CD4-positive, alpha-beta T cell (primary cell): ENCODE results near the gene TNFRSF13B. TPM values are rescaled to one million over a fixed set of nuclear protein-coding genes. Genes with fewer than 3 reads are reported as not detected.
"Not testable (repeated sequence)": the region's sequence is repeated elsewhere in the genome, so short reads cannot be mapped to it uniquely, and the experiment has no call there.

Experiments used
- ATAC-seq: fragments of 200-7000 bp; cut with Tn5 transposase; one replicate; pipeline ENCODE4 v1.10.0; 2022; ENCODE audit warnings: mild to moderate bottlenecking; ENCODE audit not compliant: poor library complexity
- CTCF ChIA-PET: fragments of 350-600 bp; sonication (Branson Sonifier 250); formaldehyde crosslinking; loops from one replicate; lab custom pipeline; 2021; ENCODE audit warnings: antibody characterized with exemption, inconsistent platforms; lab: Charles Lee
- POLR2A ChIA-PET: fragments of 350-600 bp; sonication (Branson Sonifier 250); formaldehyde crosslinking; loops from one replicate; lab custom pipeline; 2021; ENCODE audit warnings: antibody characterized with exemption, inconsistent platforms; lab: Charles Lee
- DNase-seq, 14 experiments: peaks; one replicate each; pipeline ENCODE4 v3.0.0-alpha.2; 2013 to 2020; ENCODE audit warnings: mixed read lengths in 2 of 14
- H3K27ac ChIP-seq, 2 donors: one replicate each; pipeline versions ENCODE4 v1.5.1 to v1.7.0; 2013; ENCODE audit warnings: low read length in 2 of 2, low read depth in 1 of 2, mild to moderate bottlenecking in 1 of 2
- H3K27me3 ChIP-seq, 2 experiments: 1 replicate in 1 of 2; 2 replicates in 1 of 2; pipeline versions ENCODE4 v1.6.1 to v1.7.0; 2013; ENCODE audit warnings: low read length in 2 of 2, control low read depth in 1 of 2, mild to moderate bottlenecking in 1 of 2, moderate library complexity in 1 of 2; ENCODE audit not compliant: insufficient read depth in 2 of 2, control insufficient read depth in 1 of 2
- H3K36me3 ChIP-seq: one replicate; pipeline ENCODE4 v1.6.1; 2013; ENCODE audit warnings: low read length, control low read depth; ENCODE audit not compliant: insufficient read depth
- H3K4me1 ChIP-seq: one replicate; pipeline ENCODE4 v1.6.1; 2013; ENCODE audit warnings: low read length, control low read depth; ENCODE audit not compliant: insufficient read depth
- H3K4me3 ChIP-seq: one replicate; pipeline ENCODE4 v1.5.1; 2013; ENCODE audit warnings: mild to moderate bottlenecking, low read length, moderate library complexity
- H3K9me3 ChIP-seq, 2 experiments: 1 replicate in 1 of 2; 2 replicates in 1 of 2; pipeline versions ENCODE4 v1.6.1 to v1.7.0; 2013; ENCODE audit warnings: low read length in 2 of 2, mild to moderate bottlenecking in 2 of 2, control low read depth in 1 of 2, moderate library complexity in 1 of 2; ENCODE audit not compliant: control insufficient read depth in 1 of 2, insufficient read depth in 1 of 2
- H3K27ac Mint-ChIP-seq: one replicate; pipeline ENCODE4 v1.8.0; 2020; ENCODE audit warnings: mixed read lengths
- H3K27me3 Mint-ChIP-seq: one replicate; pipeline ENCODE4 v1.8.0; 2021; ENCODE audit warnings: mixed read lengths
- H3K36me3 Mint-ChIP-seq: one replicate; pipeline ENCODE4 v1.8.0; 2021; ENCODE audit warnings: low read depth, mixed read lengths
- H3K4me1 Mint-ChIP-seq: one replicate; pipeline ENCODE4 v1.8.0; 2021; ENCODE audit warnings: low read depth, mixed read lengths
- H3K4me3 Mint-ChIP-seq: one replicate; pipeline ENCODE4 v1.8.0; 2020; ENCODE audit warnings: mild to moderate bottlenecking, mixed read lengths
- H3K9me3 Mint-ChIP-seq: one replicate; pipeline ENCODE4 v1.8.0; 2020; ENCODE audit warnings: mixed read lengths
- intact Hi-C, 2 experiments: fragments of 100-400 bp; cut with DNase I in 1 of 2; cut with micrococcal nuclease in 1 of 2; formaldehyde crosslinking; loops; one replicate each; pipeline versions ENCODE4 v1.15.1 to v1.9.0; 2023 to 2025; cut with DNase I, micrococcal nuclease
- total RNA-seq, 174 experiments: library from RNA in 2 of 174; stranded (reverse) in 2 of 174; gene quantifications; one replicate each; pipeline ENCODE4 v1.2.3 and lab custom pipeline; 2021 to 2026
- TF ChIP-seq, protein P1 (sequence below): fragments of 200-600 bp; IDR thresholded peaks from one replicate; pipeline ENCODE4 v1.8.0; 2022; ENCODE audit warnings: antibody characterized with exemption, mild to moderate bottlenecking

TNFRSF13B gene
- total RNA-seq, 2 experiments from 2014 or later: not detected

DNA sequence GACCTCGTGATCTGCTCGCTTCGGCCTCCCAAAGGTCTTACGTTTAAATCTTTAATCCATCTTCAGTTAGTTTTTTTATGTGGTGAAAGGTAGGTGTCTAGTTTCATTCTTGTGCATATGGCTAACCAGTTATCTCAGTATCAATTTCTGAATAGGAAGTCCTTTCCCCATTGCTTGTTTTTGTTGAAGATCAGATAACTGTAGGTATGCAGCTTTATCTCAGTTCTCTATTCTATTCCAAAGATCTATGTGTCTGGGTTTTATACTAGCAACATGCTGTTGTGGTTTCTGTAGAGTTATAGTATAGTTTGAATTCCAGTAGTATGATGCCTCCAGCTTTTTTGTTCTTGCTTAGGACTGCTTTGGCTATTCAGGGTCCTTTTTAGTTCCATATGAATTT lies 65.2 kb downstream of the TNFRSF13B start:
- Histone ChIP-seq H3K36me3 (no peaks in the 10 kb centered on the region), H3K4me3 (no peak overlapping the region), H3K27ac (no peak overlapping the region), H3K27me3 (no peaks in the 10 kb centered on the region), H3K4me1 (peaks cover 25% of the 10 kb centered on the region), H3K9me3 (no peaks in the 10 kb centered on the region)
- no peak for ATAC-seq
- ChIA-PET CTCF (no interaction called here), POLR2A (no interaction called here)
- H3K27me3 Mint-ChIP-seq: peaks cover 7% of the 10 kb centered on the region
- no peaks in the 10 kb centered on the region for H3K9me3 Mint-ChIP-seq
- TF ChIP-seq, protein P1, sequence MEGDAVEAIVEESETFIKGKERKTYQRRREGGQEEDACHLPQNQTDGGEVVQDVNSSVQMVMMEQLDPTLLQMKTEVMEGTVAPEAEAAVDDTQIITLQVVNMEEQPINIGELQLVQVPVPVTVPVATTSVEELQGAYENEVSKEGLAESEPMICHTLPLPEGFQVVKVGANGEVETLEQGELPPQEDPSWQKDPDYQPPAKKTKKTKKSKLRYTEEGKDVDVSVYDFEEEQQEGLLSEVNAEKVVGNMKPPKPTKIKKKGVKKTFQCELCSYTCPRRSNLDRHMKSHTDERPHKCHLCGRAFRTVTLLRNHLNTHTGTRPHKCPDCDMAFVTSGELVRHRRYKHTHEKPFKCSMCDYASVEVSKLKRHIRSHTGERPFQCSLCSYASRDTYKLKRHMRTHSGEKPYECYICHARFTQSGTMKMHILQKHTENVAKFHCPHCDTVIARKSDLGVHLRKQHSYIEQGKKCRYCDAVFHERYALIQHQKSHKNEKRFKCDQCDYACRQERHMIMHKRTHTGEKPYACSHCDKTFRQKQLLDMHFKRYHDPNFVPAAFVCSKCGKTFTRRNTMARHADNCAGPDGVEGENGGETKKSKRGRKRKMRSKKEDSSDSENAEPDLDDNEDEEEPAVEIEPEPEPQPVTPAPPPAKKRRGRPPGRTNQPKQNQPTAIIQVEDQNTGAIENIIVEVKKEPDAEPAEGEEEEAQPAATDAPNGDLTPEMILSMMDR: no peak
- H3K4me1 Mint-ChIP-seq: peaks cover 63% of the 10 kb centered on the region
- intact Hi-C loops: no loop called here
- no peaks in the 10 kb centered on the region for H3K36me3 Mint-ChIP-seq
- peak overlapping the region; percentile 15 for H3K27ac Mint-ChIP-seq
- DNase-seq: no peak
- H3K4me3 Mint-ChIP-seq: no peak overlapping the region

DNA sequence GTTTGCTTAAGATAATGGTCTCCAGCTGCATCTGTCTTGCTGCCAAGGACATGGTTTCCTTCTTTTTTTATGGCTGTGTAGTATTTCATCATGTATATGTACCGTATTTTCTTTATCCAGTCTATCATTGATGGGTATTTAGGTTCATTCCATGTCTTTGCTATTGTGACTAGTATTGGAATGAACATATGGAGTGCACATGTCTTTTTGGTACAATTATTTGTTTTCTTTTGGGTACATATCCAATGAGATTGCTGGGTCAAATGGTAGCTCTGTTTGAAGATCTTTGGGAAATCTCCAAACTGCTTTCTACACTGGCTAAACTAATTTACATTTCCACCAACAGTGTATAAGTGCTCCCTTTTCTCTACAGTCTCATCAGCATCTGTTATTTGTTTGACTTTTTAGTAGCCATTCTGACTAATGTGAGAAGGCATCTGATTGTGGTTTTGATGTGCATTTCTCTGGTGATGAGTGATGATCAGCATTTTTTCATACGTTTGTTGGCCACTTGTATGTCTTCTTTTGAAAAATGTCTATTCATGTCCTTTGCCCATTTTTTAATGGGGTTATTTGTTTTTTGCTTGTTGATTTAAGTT lies 66.2 kb downstream of the TNFRSF13B start:
- ChIA-PET CTCF (no interaction called here), POLR2A (no interaction called here)
- Mint-ChIP-seq H3K9me3 (no peaks in the 10 kb centered on the region), H3K36me3 (no peaks in the 10 kb centered on the region), H3K4me3 (no peak overlapping the region), H3K27ac (no peak overlapping the region), H3K27me3 (peaks cover 13% of the 10 kb centered on the region), H3K4me1 (peaks cover 53% of the 10 kb centered on the region)
- ATAC-seq (no peak), DNase-seq (no peak)
- Histone ChIP-seq H3K27me3 (no peaks in the 10 kb centered on the region), H3K4me3 (no peak overlapping the region), H3K4me1 (peaks cover 15% of the 10 kb centered on the region), H3K27ac (no peak overlapping the region), H3K36me3 (no peaks in the 10 kb centered on the region), H3K9me3 (no peaks in the 10 kb centered on the region)
- intact Hi-C loops: no loop called here
- TF ChIP-seq, protein P1: no peak

DNA sequence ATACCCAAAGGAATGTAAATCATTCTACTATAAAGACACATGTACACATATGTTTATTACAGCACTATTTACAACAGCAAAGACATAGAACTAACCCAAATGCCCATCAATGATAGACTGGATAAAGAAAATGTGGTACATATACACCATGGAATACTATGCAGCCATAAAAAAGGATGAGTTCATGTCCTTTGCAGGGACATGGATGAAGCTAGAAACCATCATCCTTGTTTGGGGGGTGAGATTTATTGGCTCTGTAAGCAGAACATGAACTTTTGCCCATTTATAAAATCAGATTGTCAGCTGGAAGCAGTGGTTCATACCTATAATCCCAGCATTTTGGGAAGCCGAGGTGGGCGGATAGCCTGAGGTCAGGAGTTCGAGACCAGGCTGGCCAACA lies 68.8 kb downstream of the TNFRSF13B start:
- POLR2A ChIA-PET, H3K36me3 ChIP-seq, CTCF ChIA-PET, H3K27ac Mint-ChIP-seq, DNase-seq, ATAC-seq, H3K4me3 Mint-ChIP-seq, H3K36me3 Mint-ChIP-seq, H3K4me1 ChIP-seq, H3K9me3 Mint-ChIP-seq, H3K27me3 ChIP-seq, intact Hi-C loops, H3K4me3 ChIP-seq, H3K9me3 ChIP-seq, H3K27ac ChIP-seq: not testable (repeated sequence)
- Mint-ChIP-seq H3K4me1 (peaks cover 32% of the 10 kb centered on the region), H3K27me3 (peaks cover 13% of the 10 kb centered on the region)

DNA sequence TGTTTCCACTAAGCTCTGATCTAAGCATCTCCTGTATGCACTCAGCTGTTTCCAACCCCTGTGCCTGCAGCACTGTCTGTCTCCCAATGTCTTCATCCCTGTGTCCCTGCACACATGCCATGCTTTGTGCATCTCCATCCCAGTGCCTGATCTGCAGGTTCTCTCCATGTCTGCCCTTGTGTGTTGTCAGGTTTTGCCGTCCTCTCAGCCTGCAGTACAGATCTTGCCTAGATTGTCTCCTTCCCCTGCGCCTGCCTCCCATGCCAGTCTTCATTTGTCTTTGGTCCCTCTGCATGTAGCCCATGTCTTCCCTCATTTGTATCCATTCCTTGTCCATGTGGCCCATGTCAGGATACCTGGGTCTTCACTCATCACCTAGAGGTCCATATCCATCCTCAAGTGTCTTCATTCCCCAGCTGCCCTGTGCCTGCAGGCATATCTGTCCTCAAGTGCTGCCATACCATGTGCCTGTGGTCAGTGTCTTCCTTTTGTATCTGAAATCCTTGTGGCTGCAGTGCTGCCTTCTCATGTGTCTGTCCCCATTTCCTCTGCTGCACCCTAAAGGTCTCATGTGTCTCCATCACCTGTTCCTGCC lies 71.5 kb downstream of the TNFRSF13B start:
- Histone ChIP-seq H3K36me3 (no peaks in the 10 kb centered on the region), H3K4me1 (no peaks in the 10 kb centered on the region), H3K27ac (no peak overlapping the region), H3K9me3 (no peaks in the 10 kb centered on the region), H3K4me3 (no peak overlapping the region), H3K27me3 (no peaks in the 10 kb centered on the region)
- POLR2A ChIA-PET: no interaction called here
- intact Hi-C loops: no loop called here
- TF ChIP-seq, protein P1: no peak
- ATAC-seq: no peak
- Mint-ChIP-seq H3K27ac (no peak overlapping the region), H3K4me1 (peaks cover 8% of the 10 kb centered on the region), H3K27me3 (peaks cover 13% of the 10 kb centered on the region), H3K36me3 (no peaks in the 10 kb centered on the region), H3K9me3 (no peaks in the 10 kb centered on the region), H3K4me3 (no peak overlapping the region)
- CTCF ChIA-PET: no interaction called here
- DNase-seq: no peak

DNA sequence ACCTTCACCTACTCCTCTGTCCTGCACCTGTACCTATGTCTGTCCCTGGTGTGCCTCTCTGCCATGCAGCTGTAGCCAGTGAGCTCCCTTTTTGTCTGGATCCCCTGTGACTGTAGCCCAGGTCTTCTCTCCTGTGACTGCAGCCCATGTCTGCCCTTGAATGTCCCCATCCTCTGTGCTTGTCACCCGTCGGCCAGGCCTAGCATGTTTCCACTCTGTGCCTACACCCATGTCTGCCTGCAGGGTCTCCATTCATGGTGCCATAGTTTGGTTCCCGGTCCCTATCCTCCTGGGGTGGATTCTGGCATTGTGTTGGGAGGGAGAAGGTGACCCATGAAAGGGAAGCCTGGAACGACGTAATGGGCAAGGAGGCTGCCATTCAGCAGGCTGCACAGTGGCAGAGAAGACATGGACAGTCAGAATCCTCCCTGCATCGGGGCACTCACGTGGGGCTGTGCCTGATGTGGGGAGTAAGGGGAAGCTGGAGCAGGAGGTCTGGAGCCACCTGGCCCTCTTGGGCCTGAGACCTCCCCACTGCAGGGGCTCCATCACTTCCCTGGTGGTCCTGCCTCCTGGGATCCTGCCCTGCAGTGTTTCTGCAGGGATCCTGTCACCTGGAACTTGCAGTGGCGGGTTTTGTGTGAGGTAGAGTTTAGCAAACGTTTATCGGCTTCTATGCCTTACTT lies 74.6 kb downstream of the TNFRSF13B start:
- CTCF ChIA-PET: not testable (repeated sequence)

More for the DNA sequence above, 74.6 kb downstream of the TNFRSF13B start:
- intact Hi-C loops, H3K4me1 ChIP-seq, H3K27ac Mint-ChIP-seq, ATAC-seq, H3K36me3 Mint-ChIP-seq, H3K27me3 ChIP-seq, H3K27me3 Mint-ChIP-seq, H3K4me3 Mint-ChIP-seq, H3K9me3 ChIP-seq, H3K36me3 ChIP-seq, H3K9me3 Mint-ChIP-seq, POLR2A ChIA-PET, H3K4me1 Mint-ChIP-seq, H3K27ac ChIP-seq, DNase-seq, H3K4me3 ChIP-seq: not testable (repeated sequence)
